Activated T-cell treated with anti-CD3 and anti-CD28 coated beads for 4 hours (primary cell): ENCODE data around the gene NUP37.
"Not testable (repeated sequence)": the region's sequence is repeated elsewhere in the genome, so short reads cannot be mapped to it uniquely, and the experiment has no call there.

Experiments
- DNase-seq: peaks from one replicate; pipeline ENCODE4 v3.0.0-alpha.2; 2020

Gene NUP37

GRCh38 chr12:102119674-102120563 lies at the start of gene NUP37, which contains the start of gene PARPBP:
TSS of gene NUP37 (minus strand) at chr12:102120114. CDS start at chr12:102118518, 1,596 bp downstream.
TSS of gene PARPBP (plus strand) at chr12:102120183. CDS start at chr12:102123889, 3,706 bp downstream.
- peak; percentile 86 for DNase-seq

GRCh38 chr12:102167821-102168604 lies 48.1 kb upstream of the NUP37 start:
- DNase-seq = no peak

GRCh38 chr12:102163383-102163782 lies 43.5 kb upstream of the NUP37 start:
- no peak for DNase-seq

- not testable (repeated sequence) for DNase-seq
Measured at GRCh38 chr12:102155206-102155605, 35.3 kb upstream of the NUP37 start.

GRCh38 chr12:102147062-102147587 lies 27.2 kb upstream of the NUP37 start:
- DNase-seq = not testable (repeated sequence)

GRCh38 chr12:102144221-102144620 lies 24.3 kb upstream of the NUP37 start:
- no peak for DNase-seq

GRCh38 chr12:102142866-102143373 lies 23.0 kb upstream of the NUP37 start:
- not testable (repeated sequence) for DNase-seq

- DNase-seq = not testable (repeated sequence)
Measured at GRCh38 chr12:102137619-102138018, 17.7 kb upstream of the NUP37 start.

- DNase-seq = not testable (repeated sequence)
Measured at GRCh38 chr12:102131442-102131841, 11.5 kb upstream of the NUP37 start.

GRCh38 chr12:102130720-102131119 lies 10.8 kb upstream of the NUP37 start:
- DNase-seq = not testable (repeated sequence)

- not testable (repeated sequence) for DNase-seq
Measured at GRCh38 chr12:102121328-102121727, 1.4 kb upstream of the NUP37 start.

GRCh38 chr12:102120886-102121285 lies 972 bp upstream of the NUP37 start:
- no peak for DNase-seq

- DNase-seq = no peak
Measured at GRCh38 chr12:102120564-102120873, 605 bp upstream of the NUP37 start.

GRCh38 chr12:102118874-102119273 lies 1.0 kb downstream of the NUP37 start:
- DNase-seq = no peak

- DNase-seq = no peak
Measured at GRCh38 chr12:102116392-102116791, 3.5 kb downstream of the NUP37 start.

- DNase-seq = no peak
Measured at GRCh38 chr12:102114212-102114611, 5.7 kb downstream of the NUP37 start.

GRCh38 chr12:102110782-102111181 lies 9.1 kb downstream of the NUP37 start:
- no peak for DNase-seq

GRCh38 chr12:102107970-102108369 lies 11.9 kb downstream of the NUP37 start:
- no peak for DNase-seq

- no peak for DNase-seq
Measured at GRCh38 chr12:102106905-102107304, 13.0 kb downstream of the NUP37 start.

GRCh38 chr12:102096855-102097254 lies 23.1 kb downstream of the NUP37 start:
- DNase-seq = no peak

- no peak for DNase-seq
Measured at GRCh38 chr12:102095677-102096263, 24.1 kb downstream of the NUP37 start.

GRCh38 chr12:102093319-102093718 lies 26.6 kb downstream of the NUP37 start:
- DNase-seq = no peak
